Measurements from ENCODE around the gene MPHOSPH6. TPM values are rescaled to one million over a fixed set of nuclear protein-coding genes. Genes with fewer than 3 reads are reported as not detected.

Gene MPHOSPH6
- total and polyA plus RNA-seq, 2 of the 8 experiments (the other 6 are each of a cell fraction or from before 2014, with no cell fraction given): 19.7 to 32.9 TPM

- ChIA-PET POLR2A (ENCODE audit: partially characterized antibody) (interaction anchor here (1.5 to 2.1 kb wide), 2 partner anchors 12 to 29 kb away, joined by 4 to 8 read pairs; partner anchors contain the start of gene MPHOSPH6), CTCF (ENCODE audit: partially characterized antibody) (interaction anchor here (0.7 to 1.0 kb wide), 3 partner anchors 9 to 324 kb away, joined by 3 read pairs; no protein-coding TSS in a partner anchor)
- no peak overlapping the region for H3K56ac ChIP-seq (replicated peaks; ENCODE audit: insufficient read length, low read depth, low read length)
- H3K4me1 ChIP-seq (replicated peaks in 1 of 4; ENCODE audit: control insufficient read depth in 3 of 4, insufficient read depth in 4 of 4, low read length in 3 of 4): no peaks in the 10 kb centered on the region
- no peaks in the 10 kb centered on the region for H3K36me3 ChIP-seq (ENCODE audit: control insufficient read depth in 2 of 4, insufficient read depth in 4 of 4, low read length in 3 of 4)
- no peak overlapping the region for H3K18ac ChIP-seq (ENCODE audit: extremely low read depth, low read length)
- 69% methylated on average over 3 of the region's 3 CpGs; no CpG with 5 or more reads in 1 of the 2 experiments for WGBS, 2 experiments (ENCODE audit: extremely low coverage in 1 of 2, insufficient coverage in 1 of 2, insufficient read length in 1 of 2, insufficient replicate concordance in 2 of 2, low coverage in 1 of 2, low lambda C conversion rate in 2 of 2, missing lambda C conversion rate in 1 of 2)
- no peak overlapping the region for H3K4me3 ChIP-seq (ENCODE audit: extremely low read depth in 1 of 4, insufficient read depth in 2 of 4, low read depth in 3 of 4, low read length in 4 of 4)
- no peak overlapping the region for H4K8ac ChIP-seq (ENCODE audit: extremely low read depth, insufficient read depth, low read length)
- no peak overlapping the region for H3K4me2 ChIP-seq (ENCODE audit: insufficient read depth in 1 of 2, low read depth in 2 of 2, low read length in 2 of 2)
- no peaks in the 10 kb centered on the region for H3K27me3 ChIP-seq (replicated peaks in 1 of 4; ENCODE audit: control insufficient read depth in 3 of 4, extremely low read depth in 1 of 4, insufficient read depth in 3 of 4, low read length in 3 of 4)
- H2BK120ac ChIP-seq (replicated peaks; ENCODE audit: low read depth, low read length): no peak overlapping the region
- H3K14ac ChIP-seq (ENCODE audit: insufficient read length): no peak overlapping the region
- no peak overlapping the region for H2BK12ac ChIP-seq (ENCODE audit: low read depth, low read length)
- no peak for TF ChIP-seq PHF8 (conservative IDR thresholded peaks at IDR 0.05; ENCODE audit: low read depth, low read length)
- no peak for TF ChIP-seq CEBPB (IDR thresholded peaks at IDR 0.05; ENCODE audit: low read depth, low read length)
- TF ChIP-seq SP2 (IDR thresholded peaks at IDR 0.05; ENCODE audit: low read length): no peak
- no peak for TF ChIP-seq TAF1 (IDR thresholded peaks at IDR 0.05; ENCODE audit: low read depth, low read length)
- no peak for TF ChIP-seq SRF (IDR thresholded peaks at IDR 0.05; ENCODE audit: low read depth, low read length)
- TF ChIP-seq CBX5 (IDR thresholded peaks at IDR 0.05; ENCODE audit: low read depth, low read length): no peak
- TF ChIP-seq SAP30 (IDR thresholded peaks at IDR 0.05; ENCODE audit: insufficient read depth, insufficient replicate concordance, low read length): no peak
- no peak for TF ChIP-seq CHD1 (IDR thresholded peaks at IDR 0.05; ENCODE audit: low read depth, low read length)
- TF ChIP-seq EP300 (IDR thresholded peaks at IDR 0.05; ENCODE audit: borderline replicate concordance in 1 of 2, low read depth in 2 of 2, low read length in 2 of 2): no peak
- H3K4ac ChIP-seq (replicated peaks; ENCODE audit: insufficient read length, low read depth, low read length): no peak overlapping the region
- no peak overlapping the region for H2BK5ac ChIP-seq (ENCODE audit: low read depth, low read length)
- no peak overlapping the region for H3K23ac ChIP-seq (ENCODE audit: insufficient read length)
- DNase-seq (ENCODE audit: low read depth in 1 of 2, low spot score in 2 of 2) (no peak), FAIRE-seq (no peak)
- no peaks in the 10 kb centered on the region for H3K79me1 ChIP-seq (ENCODE audit: low read depth, low read length)
- no peaks in the 10 kb centered on the region for H3K9me3 ChIP-seq (ENCODE audit: insufficient read depth in 2 of 2, low read depth in 1 of 2, low read length in 1 of 2)
- H3K27ac ChIP-seq (ENCODE audit: low read depth, low read length): no peak overlapping the region
- H3K9ac ChIP-seq (replicated peaks in 1 of 4; ENCODE audit: extremely low read depth in 1 of 4, low read depth in 3 of 4, low read length in 3 of 4): no peak overlapping the region
- no peaks in the 10 kb centered on the region for H3K79me2 ChIP-seq (ENCODE audit: control insufficient read depth in 1 of 2, insufficient read depth in 2 of 2, low read length in 2 of 2)
- no peak overlapping the region for H2BK15ac ChIP-seq (ENCODE audit: low read length)
- H4K91ac ChIP-seq (replicated peaks; ENCODE audit: insufficient read length, low read length): no peak overlapping the region
- no peak overlapping the region for H2BK20ac ChIP-seq (ENCODE audit: low read length)
- no peaks in the 10 kb centered on the region for H3K23me2 ChIP-seq (ENCODE audit: low read depth, low read length)
- no peak overlapping the region for H2AK5ac ChIP-seq (ENCODE audit: low read depth, low read length)
- no peak overlapping the region for H4K5ac ChIP-seq (ENCODE audit: insufficient read length, low read depth, low read length)
- H4K20me1 ChIP-seq (replicated peaks in 1 of 2; ENCODE audit: control insufficient read depth in 1 of 2, insufficient read depth in 2 of 2, low read length in 2 of 2): no peaks in the 10 kb centered on the region
- no peak overlapping the region for H2AFZ ChIP-seq (ENCODE audit: low read length)
These were observed 11.6 kb upstream of the MPHOSPH6 start for GRCh38 chr16:82181461-82182185.

Data from H1 (cell line).